ENCODE measurements around the gene FBXW7. TPM values are rescaled to one million over a fixed set of nuclear protein-coding genes. Genes with fewer than 3 reads are reported as not detected.

The FBXW7 gene
- total and polyA plus RNA-seq, 2 experiments from 2014 or later: 16.2 to 43.5 TPM

DNA sequence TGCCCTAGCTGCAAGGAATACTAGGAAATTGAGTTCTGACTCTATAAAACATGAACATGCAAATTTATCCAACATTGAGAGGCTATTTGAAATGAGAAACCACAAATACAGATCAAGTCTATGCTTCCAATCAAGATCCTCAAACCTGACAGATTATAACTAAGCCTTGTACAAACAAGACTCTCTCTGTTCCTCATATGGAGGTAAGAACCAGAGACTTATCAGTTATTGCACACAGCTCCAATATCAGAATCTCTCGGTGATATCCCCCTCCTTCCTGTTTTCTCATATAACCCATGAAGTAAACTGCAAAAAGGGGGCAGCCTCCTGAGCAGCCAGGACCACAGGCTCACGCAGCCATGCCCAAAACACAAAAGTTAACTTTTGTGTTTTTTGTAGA is 36.5 kb downstream of the FBXW7 start:
- no peak overlapping the region for H3K27ac ChIP-seq
- H4K20me1 ChIP-seq (ENCODE audit: insufficient read depth, poor library complexity, severe bottlenecking): no peaks in the 10 kb centered on the region
- no peak for DNase-seq (ENCODE audit: low spot score)
- H3K27me3 ChIP-seq: no peaks in the 10 kb centered on the region
- H3K4me2 ChIP-seq: no peak overlapping the region
- H3K9me2 ChIP-seq (replicated peaks; ENCODE audit: insufficient read depth): no peaks in the 10 kb centered on the region
- H3K79me2 ChIP-seq: peaks cover 79% of the 10 kb centered on the region
- WGBS (ENCODE audit: low lambda C conversion rate, missing lambda C conversion rate): 52% methylated on average over 2 of the region's 2 CpGs
- H2AFZ ChIP-seq: no peak overlapping the region
- no peaks in the 10 kb centered on the region for H3K9me3 ChIP-seq (ENCODE audit: low read depth)
- TF ChIP-seq EZH2 (IDR thresholded peaks at IDR 0.05; ENCODE audit: borderline replicate concordance): no peak
- no peaks in the 10 kb centered on the region for H3K36me3 ChIP-seq (replicated peaks; ENCODE audit: insufficient read depth, low read depth)
- no peak overlapping the region for H3K4me3 ChIP-seq
- no peaks in the 10 kb centered on the region for H3K4me1 ChIP-seq (ENCODE audit: insufficient read depth)

- Histone ChIP-seq H3K9me2 (replicated peaks; ENCODE audit: insufficient read depth) (no peaks in the 10 kb centered on the region), H3K9me3 (ENCODE audit: low read depth) (no peaks in the 10 kb centered on the region), H3K4me2 (no peak overlapping the region), H3K79me2 (peaks cover 96% of the 10 kb centered on the region), H3K27me3 (no peaks in the 10 kb centered on the region), H3K4me3 (no peak overlapping the region), H3K4me1 (ENCODE audit: insufficient read depth) (peaks cover 5% of the 10 kb centered on the region), H3K27ac (no peak overlapping the region), H2AFZ (no peak overlapping the region), H4K20me1 (ENCODE audit: insufficient read depth, poor library complexity, severe bottlenecking) (no peaks in the 10 kb centered on the region), H3K36me3 (replicated peaks; ENCODE audit: insufficient read depth, low read depth) (no peaks in the 10 kb centered on the region)
- WGBS (ENCODE audit: low lambda C conversion rate, missing lambda C conversion rate): 93% methylated on average over 3 of the region's 3 CpGs
- no peak for DNase-seq (ENCODE audit: low spot score)
- TF ChIP-seq EZH2 (IDR thresholded peaks at IDR 0.05; ENCODE audit: borderline replicate concordance): no peak
- TF ChIP-seq CTCF (IDR thresholded peaks at IDR 0.05; ENCODE audit: poor library complexity): no peak
- TF ChIP-seq EZH2phosphoT487 (IDR thresholded peaks at IDR 0.05; ENCODE audit: low read depth, severe bottlenecking, unreplicated experiment): no peak
These were observed 41.9 kb downstream of the FBXW7 start for GRCh38 chr4:152494020-152494419.

GRCh38 chr4:152488246-152488645 is 47.6 kb downstream of the FBXW7 start:
- no peak overlapping the region for H3K4me3 ChIP-seq
- whole genome bisulfite sequencing (ENCODE audit: low lambda C conversion rate, missing lambda C conversion rate): 86% methylated on average over 4 of the region's 4 CpGs
- no peak overlapping the region for H3K27ac ChIP-seq
- TF ChIP-seq EZH2 (IDR thresholded peaks at IDR 0.05; ENCODE audit: borderline replicate concordance) (no peak), EZH2phosphoT487 (IDR thresholded peaks at IDR 0.05; ENCODE audit: low read depth, severe bottlenecking, unreplicated experiment) (no peak), CTCF (IDR thresholded peaks at IDR 0.05; ENCODE audit: poor library complexity) (no peak)
- peaks cover 21% of the 10 kb centered on the region for H3K4me1 ChIP-seq (ENCODE audit: insufficient read depth)
- H3K36me3 ChIP-seq (replicated peaks; ENCODE audit: insufficient read depth, low read depth): no peaks in the 10 kb centered on the region
- H2AFZ ChIP-seq: no peak overlapping the region
- H3K79me2 ChIP-seq: peaks cover 83% of the 10 kb centered on the region
- DNase-seq (ENCODE audit: low spot score): no peak
- no peaks in the 10 kb centered on the region for H3K9me3 ChIP-seq (ENCODE audit: low read depth)
- no peaks in the 10 kb centered on the region for H4K20me1 ChIP-seq (ENCODE audit: insufficient read depth, poor library complexity, severe bottlenecking)
- no peaks in the 10 kb centered on the region for H3K27me3 ChIP-seq
- no peak overlapping the region for H3K4me2 ChIP-seq
- H3K9me2 ChIP-seq (replicated peaks; ENCODE audit: insufficient read depth): no peaks in the 10 kb centered on the region

DNA sequence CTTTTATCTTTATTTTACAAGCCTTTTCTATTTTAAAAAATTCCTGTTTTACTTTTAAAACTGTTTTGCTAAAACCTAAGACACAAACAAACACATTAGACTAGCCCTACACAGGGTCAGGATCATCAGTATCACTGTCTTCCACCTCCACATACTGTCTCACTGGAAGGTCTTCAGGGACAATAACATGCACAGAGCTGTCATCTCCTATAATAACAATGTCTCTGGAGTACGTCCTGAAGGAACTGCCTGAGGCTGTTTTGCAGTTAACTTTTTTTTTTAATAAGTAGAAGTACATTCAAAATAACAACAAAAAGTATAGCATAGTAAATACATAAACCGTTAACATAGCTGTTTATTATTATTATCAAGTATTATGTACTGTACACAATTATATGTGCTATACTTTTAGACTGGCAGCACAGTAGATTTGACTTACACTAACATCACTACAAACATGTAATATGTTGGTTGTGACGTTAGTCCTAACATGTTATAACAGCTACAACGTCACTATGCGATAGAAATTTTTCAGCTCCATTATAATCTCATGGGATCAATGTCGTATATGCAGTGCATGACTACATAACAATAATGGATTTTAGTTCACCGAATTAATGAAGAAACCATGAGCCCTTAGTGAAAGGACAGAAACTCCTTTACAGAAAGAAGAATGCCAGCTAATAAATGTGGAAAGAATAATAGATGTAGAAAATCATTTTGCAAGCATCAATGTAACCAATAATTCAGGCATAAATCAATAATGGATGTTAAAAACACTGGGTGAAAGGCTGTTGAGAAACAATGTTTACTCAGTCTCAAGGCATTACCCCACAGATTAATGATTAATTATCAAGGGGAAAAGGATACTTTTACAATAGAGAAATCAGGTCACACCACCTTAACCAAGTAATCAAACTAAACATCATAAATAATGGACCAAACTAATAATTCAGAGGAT is 49.2 kb downstream of the FBXW7 start:
- TF ChIP-seq CTCF (IDR thresholded peaks at IDR 0.05; ENCODE audit: poor library complexity) (no peak), EZH2 (IDR thresholded peaks at IDR 0.05; ENCODE audit: borderline replicate concordance) (no peak), EZH2phosphoT487 (IDR thresholded peaks at IDR 0.05; ENCODE audit: low read depth, severe bottlenecking, unreplicated experiment) (no peak)
- H3K4me1 ChIP-seq (ENCODE audit: insufficient read depth): peaks cover 21% of the 10 kb centered on the region
- no peaks in the 10 kb centered on the region for H3K9me3 ChIP-seq (ENCODE audit: low read depth)
- no peak for DNase-seq (ENCODE audit: low spot score)
- no peaks in the 10 kb centered on the region for H3K9me2 ChIP-seq (replicated peaks; ENCODE audit: insufficient read depth)
- WGBS (ENCODE audit: low lambda C conversion rate, missing lambda C conversion rate): 72% methylated on average over 7 of the region's 7 CpGs
- peak overlapping the region; percentile 79 for H3K27ac ChIP-seq
- H2AFZ ChIP-seq: no peak overlapping the region
- H3K36me3 ChIP-seq (replicated peaks; ENCODE audit: insufficient read depth, low read depth): no peaks in the 10 kb centered on the region
- H4K20me1 ChIP-seq (ENCODE audit: insufficient read depth, poor library complexity, severe bottlenecking): no peaks in the 10 kb centered on the region
- no peaks in the 10 kb centered on the region for H3K27me3 ChIP-seq
- H3K4me3 ChIP-seq: no peak overlapping the region
- H3K4me2 ChIP-seq: peak overlapping the region; percentile 68
- peaks cover 83% of the 10 kb centered on the region for H3K79me2 ChIP-seq

Measured in hepatocyte (in vitro differentiated cells).